ENCODE data around the gene NCOA1.
A peak's percentile ranks its signal among the peaks of the same experiment; 100 is the strongest.
"Not testable (repeated sequence)": the region's sequence is repeated elsewhere in the genome, so short reads cannot be mapped to it uniquely, and the experiment has no call there.

The NCOA1 gene

GRCh38 chr2:24477229-24477628 lies 13.8 kb upstream of the NCOA1 start:
- DNase-seq = no peak

DNA sequence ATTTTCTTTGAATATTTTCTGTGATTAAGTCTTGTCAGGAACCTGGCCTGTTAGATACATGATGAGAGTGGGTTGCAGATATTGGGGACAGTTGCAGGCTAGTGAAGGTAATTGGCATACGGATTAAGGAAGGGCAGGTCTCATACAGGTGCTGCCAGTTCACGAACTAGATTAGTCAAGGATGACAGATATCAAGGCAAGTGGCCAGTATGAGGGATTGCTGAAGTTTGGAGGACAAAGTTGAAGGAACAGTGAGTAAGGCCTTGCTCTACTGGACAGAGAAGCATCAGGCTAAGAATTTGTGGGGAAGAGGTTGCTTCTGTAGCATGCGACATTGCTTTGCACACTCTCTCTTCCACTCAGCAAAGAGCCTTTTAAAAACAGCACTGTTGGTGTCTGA lies 12.8 kb upstream of the NCOA1 start:
- no peak for DNase-seq

- DNase-seq = no peak
These were observed 10.8 kb upstream of the NCOA1 start for GRCh38 chr2:24480245-24480644.

DNA sequence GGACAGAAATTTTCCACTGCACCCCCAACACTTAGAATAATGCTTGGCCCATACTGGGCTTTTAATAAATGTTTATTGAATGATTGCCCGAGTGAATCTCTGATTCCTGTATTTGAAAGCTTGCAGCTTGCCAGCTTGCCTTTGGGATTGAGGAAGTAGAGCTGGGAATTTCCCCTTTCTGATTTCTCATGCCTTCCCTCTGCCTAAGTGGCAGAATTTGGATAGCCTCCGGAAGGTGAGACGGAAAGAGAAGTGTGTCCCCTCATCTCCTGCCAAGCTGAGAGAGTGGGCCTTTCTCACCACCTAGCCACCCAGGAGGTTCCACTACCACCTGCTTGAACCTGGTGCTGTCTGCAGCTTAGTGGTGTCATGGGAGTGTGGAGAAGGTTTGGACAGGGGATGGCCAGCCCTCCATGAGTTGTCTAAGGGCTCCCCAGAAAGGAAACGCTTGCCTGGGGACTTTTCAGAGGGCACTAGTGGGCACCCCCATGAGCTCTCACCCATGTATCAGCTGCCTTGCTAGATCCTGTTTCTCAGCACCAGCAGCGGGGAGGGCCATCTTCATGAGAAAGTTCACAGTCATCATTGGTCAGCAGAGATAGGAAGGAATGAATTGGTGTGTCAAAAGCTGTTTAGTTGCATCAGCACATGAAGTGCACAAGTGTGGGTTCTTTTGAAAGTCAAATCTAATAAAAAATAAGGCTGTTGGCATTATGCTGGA lies 8.6 kb upstream of the NCOA1 start:
- no peak for DNase-seq

- DNase-seq = no peak
These were observed 8.1 kb upstream of the NCOA1 start for GRCh38 chr2:24482972-24483300.

- not testable (repeated sequence) for DNase-seq
These were observed 6.4 kb upstream of the NCOA1 start for GRCh38 chr2:24484677-24485076.

- DNase-seq = no peak
These were observed 5.9 kb upstream of the NCOA1 start for GRCh38 chr2:24485197-24485596.

GRCh38 chr2:24486636-24487205 lies 4.3 kb upstream of the NCOA1 start:
- DNase-seq = no peak

GRCh38 chr2:24489465-24490180 lies 1.4 kb upstream of the NCOA1 start:
- no peak for DNase-seq

DNA sequence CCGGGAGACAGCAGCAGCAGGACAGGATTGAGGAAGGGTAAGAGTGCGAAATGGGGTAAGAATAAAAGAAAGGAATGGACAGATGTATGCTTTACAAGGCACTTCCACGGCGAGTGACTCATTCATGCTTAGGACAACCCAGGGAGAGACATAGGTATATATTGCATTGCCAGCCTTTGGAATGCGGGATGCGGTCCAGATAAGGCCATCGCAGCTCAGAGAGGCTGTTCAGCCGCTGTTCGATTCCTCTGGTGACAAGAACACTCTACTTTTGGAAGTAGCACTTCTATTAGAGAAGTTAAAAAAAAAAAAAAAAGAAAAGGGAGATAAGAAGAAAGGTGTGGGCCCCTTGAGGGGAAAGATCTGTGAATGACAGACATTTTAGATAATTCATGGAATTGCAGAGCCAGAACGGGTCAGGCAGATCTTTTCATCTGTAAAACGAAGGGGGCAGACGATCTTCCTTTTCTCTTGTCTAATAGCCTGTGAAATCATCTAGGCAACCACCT lies 819 bp upstream of the NCOA1 start:
- no peak for DNase-seq

DNA sequence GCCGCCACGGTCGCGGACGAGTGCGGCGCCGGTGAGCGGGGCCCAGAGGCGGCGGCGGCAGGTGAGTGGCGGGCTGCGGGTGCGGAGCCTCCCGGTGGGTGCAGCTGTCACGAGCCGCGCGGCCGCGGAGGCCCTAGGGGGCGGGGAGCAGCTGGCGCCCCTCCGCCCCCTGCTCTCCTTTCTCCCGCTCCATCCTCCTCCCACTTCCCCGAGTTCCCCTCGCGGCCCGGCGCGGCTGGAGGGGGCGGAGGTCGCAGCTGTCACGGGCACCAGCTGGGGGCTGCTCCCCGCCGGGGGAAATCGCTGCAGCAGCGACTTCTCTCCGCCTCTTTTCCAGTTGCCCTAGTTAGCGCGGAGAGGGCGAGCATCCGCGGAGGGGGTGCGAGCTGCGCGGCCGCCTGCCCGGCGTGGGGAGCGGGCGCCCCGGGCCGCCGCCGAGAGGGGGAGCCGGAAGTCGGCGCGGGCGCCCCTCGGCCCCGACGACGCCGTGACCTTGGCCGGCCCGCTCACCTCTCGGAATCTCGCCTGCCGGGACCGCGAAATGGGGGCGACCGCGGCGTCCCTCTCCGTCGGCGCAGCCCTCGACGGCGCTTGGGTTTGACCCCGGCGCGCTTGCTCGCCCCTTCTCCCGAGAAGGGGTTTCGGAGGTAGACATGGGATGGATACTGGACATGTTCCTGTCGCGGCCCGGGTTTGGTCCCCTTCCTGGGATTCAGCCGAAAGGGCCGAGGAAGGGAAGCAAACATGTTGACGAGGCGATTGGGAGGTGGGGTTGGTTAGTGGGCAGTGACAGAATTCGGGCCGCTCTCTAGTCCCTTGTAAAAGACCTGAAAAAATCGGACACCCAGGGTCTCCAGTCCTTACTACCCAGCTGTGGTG lies 727 bp downstream of the NCOA1 start:
- DNase-seq = peak; percentile 64

GRCh38 chr2:24492421-24493279 lies 1.6 kb downstream of the NCOA1 start:
- no peak for DNase-seq

- DNase-seq = no peak
These were observed 2.7 kb downstream of the NCOA1 start for GRCh38 chr2:24493713-24494112.

DNA sequence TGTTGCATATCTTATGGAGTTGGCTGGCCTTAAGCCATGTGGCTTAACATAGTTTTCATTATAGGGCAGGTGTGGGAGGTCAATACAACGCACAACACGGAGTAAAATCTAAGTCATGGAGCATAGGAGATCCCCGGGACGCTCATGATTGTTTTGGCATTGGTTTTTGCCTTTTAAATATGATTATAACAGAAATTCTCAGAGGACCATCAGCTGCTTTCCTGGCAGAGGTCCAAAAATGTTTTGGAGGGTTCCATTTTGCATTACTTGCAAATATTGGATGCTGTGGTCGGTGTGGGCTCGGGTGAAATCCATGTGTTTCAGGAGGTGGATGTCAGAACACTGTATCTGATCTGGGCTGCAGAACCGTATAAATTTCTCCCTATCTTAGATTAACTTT lies 3.4 kb downstream of the NCOA1 start:
- no peak for DNase-seq

- DNase-seq = no peak
These were observed 4.4 kb downstream of the NCOA1 start for GRCh38 chr2:24495451-24495850.

DNA sequence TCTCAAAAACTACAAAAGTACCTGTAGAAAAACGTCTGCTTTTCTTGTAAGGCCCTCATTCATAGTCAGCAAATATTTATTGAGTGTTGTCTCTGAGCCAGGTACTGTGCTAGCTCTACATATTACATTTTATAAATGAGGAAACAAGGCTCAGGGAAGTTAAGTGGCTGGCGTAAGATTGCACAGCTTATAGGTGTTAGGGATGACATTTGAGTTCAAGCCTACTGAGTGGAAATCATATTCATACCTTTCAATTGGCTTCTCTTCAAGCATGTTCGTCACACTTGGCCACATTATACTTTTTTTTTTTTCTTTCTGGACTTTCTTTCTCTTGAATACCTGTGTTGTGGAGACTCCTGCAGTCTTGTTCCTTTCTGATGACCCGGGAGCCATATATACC lies 5.9 kb downstream of the NCOA1 start:
- no peak for DNase-seq

- no peak for DNase-seq
These were observed 6.6 kb downstream of the NCOA1 start for GRCh38 chr2:24497685-24498084.

- no peak for DNase-seq
These were observed 7.1 kb downstream of the NCOA1 start for GRCh38 chr2:24498121-24498520.

DNA sequence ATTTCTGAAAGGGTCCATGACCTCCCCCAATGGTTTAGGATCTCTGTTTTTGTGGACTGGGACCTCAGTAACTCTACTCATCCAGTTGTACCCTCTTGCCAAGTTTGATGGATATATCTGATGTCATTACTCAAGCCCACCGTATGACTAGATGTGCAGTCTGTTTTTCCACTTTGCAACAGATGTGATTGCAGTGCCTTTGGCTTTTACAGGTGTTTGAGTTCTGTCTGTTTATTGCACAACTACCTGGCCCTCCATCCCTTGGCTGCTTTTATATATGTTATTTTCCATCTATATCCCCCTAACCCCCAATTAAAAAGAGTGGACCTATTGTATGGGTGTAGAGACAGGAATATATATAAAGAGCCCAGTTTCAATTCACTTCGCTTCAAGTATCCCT lies 10.8 kb downstream of the NCOA1 start:
- no peak for DNase-seq

GRCh38 chr2:24505534-24506275 lies 14.7 kb downstream of the NCOA1 start:
- DNase-seq = no peak

GRCh38 chr2:24507549-24507948 lies 16.5 kb downstream of the NCOA1 start:
- DNase-seq = no peak

All from central memory CD4-positive, alpha-beta T cell (primary cell).